GM18499 (cell line): ENCODE measurements around the gene SLC9A3.

ENCODE experiments used
- ATAC-seq: cut with Tn5 transposase; IDR thresholded peaks from one replicate; pipeline ENCODE4 v1.9.1; 2021; ENCODE audit warnings: moderate number of reproducible peaks; ENCODE audit not compliant: insufficient read depth, unreplicated experiment

SLC9A3 gene

GRCh38 chr5:435961-436640 lies 88.1 kb downstream of the SLC9A3 start:
- no peak for ATAC-seq

GRCh38 chr5:435156-435790 lies 89.0 kb downstream of the SLC9A3 start:
- no peak for ATAC-seq

- ATAC-seq = no peak
Observed at GRCh38 chr5:434443-435146, 89.7 kb downstream of the SLC9A3 start.

- ATAC-seq = no peak
Observed at GRCh38 chr5:433836-434235, 90.4 kb downstream of the SLC9A3 start.

- no peak for ATAC-seq
Observed at GRCh38 chr5:432928-433791, 91.1 kb downstream of the SLC9A3 start.

GRCh38 chr5:432201-432927 lies 91.9 kb downstream of the SLC9A3 start:
- ATAC-seq = no peak

GRCh38 chr5:431711-432050 lies 92.6 kb downstream of the SLC9A3 start:
- no peak for ATAC-seq

GRCh38 chr5:431001-431710 lies 93.1 kb downstream of the SLC9A3 start:
- no peak for ATAC-seq

GRCh38 chr5:430214-430925 lies 93.9 kb downstream of the SLC9A3 start:
- ATAC-seq = no peak

- ATAC-seq = no peak
Observed at GRCh38 chr5:429453-430188, 94.6 kb downstream of the SLC9A3 start.

- ATAC-seq = no peak
Observed at GRCh38 chr5:428754-429452, 95.3 kb downstream of the SLC9A3 start.

- no peak for ATAC-seq
Observed at GRCh38 chr5:428219-428618, 96.0 kb downstream of the SLC9A3 start.

GRCh38 chr5:427415-428087 lies 96.7 kb downstream of the SLC9A3 start:
- ATAC-seq = no peak

GRCh38 chr5:426392-426976 lies 97.8 kb downstream of the SLC9A3 start:
- ATAC-seq = no peak

GRCh38 chr5:425714-426113 lies 98.5 kb downstream of the SLC9A3 start:
- ATAC-seq = no peak

GRCh38 chr5:424301-425110 lies 99.7 kb downstream of the SLC9A3 start:
- ATAC-seq = peak; percentile 91
